Measurements from ENCODE around the gene USP53.

GRCh38 chr4:119296356-119296755 lies 83.8 kb downstream of the USP53 start:
- TF ChIP-seq ZNF223 (tag by site-specific recombination; IDR thresholded peaks at IDR 0.05) (no peak), IKZF3 (tag by site-specific recombination; IDR thresholded peaks at IDR 0.05) (no peak), ZNF37A (tag by site-specific recombination; IDR thresholded peaks at IDR 0.05) (no peak), WT1 (tag by site-specific recombination; IDR thresholded peaks at IDR 0.05) (no peak), ZNF558 (tag by site-specific recombination; IDR thresholded peaks at IDR 0.05) (no peak)
- TF ChIP-seq, protein P1, sequence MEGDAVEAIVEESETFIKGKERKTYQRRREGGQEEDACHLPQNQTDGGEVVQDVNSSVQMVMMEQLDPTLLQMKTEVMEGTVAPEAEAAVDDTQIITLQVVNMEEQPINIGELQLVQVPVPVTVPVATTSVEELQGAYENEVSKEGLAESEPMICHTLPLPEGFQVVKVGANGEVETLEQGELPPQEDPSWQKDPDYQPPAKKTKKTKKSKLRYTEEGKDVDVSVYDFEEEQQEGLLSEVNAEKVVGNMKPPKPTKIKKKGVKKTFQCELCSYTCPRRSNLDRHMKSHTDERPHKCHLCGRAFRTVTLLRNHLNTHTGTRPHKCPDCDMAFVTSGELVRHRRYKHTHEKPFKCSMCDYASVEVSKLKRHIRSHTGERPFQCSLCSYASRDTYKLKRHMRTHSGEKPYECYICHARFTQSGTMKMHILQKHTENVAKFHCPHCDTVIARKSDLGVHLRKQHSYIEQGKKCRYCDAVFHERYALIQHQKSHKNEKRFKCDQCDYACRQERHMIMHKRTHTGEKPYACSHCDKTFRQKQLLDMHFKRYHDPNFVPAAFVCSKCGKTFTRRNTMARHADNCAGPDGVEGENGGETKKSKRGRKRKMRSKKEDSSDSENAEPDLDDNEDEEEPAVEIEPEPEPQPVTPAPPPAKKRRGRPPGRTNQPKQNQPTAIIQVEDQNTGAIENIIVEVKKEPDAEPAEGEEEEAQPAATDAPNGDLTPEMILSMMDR (tag by site-specific recombination; IDR thresholded peaks at IDR 0.05) = no peak
